Measurements from ENCODE around the gene TMEM72. TPM values are rescaled to one million over a fixed set of nuclear protein-coding genes. Genes with fewer than 3 reads are reported as not detected.

TMEM72 gene
- total RNA-seq, 1 experiment from 2014 or later, result not detected

DNA sequence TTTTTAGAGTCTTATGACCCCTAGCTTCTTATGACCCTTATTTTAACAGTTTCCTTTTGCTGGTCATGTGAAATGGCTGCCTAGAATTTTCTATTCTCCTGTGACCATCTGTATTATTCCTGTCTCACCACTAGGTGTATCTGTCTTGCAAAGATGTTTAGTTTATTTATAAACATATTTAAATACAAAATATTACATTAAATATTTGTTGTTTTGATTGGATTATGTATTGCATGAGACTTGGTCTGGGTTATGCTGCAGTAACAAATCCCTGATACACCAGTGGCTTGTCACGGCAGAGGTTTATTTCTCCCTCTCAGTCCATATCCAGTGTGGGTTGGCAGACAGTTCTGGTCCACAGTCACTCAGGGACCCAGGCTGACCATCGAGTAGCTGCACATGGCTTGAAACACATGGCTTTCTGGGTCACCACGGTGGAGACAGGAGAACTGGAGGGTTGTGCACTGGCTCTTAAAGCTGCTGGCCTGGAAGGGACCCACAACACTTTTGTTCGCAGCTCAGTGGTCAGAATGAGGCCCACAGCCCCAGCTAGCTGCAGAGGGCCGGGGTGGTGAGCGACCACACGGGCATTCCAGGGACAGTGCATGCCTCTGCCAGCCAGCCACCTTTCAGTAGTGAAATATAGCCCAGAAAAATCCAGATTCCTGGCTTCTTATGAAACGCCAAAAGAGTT is 55.8 kb downstream of the TMEM72 start:
- DNase-seq (ENCODE audit: low spot score), result no peak

DNA sequence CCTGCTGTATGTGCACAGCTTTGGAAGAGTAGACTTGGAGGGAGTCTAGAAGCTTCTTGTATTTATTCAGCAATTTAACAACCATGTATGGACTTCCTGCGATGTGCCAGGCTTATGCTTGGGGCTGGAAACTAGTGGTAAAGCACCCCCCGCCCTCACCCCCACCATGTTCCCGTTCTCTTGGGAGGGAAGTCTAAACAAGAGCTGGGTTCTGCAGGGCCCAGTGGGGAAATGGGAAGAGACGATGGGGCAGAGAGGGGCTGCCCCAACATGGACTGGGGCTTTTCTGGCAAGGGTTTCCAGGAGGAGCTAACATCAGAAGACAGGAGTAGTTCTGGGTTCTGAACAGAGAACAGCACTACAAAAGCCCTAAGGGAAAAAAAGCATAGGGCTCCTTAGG is 56.5 kb downstream of the TMEM72 start:
- no peak for DNase-seq (ENCODE audit: low spot score)

GRCh38 chr10:44968091-44968490 is 57.0 kb downstream of the TMEM72 start:
- no peak for DNase-seq (ENCODE audit: low spot score)

DNA sequence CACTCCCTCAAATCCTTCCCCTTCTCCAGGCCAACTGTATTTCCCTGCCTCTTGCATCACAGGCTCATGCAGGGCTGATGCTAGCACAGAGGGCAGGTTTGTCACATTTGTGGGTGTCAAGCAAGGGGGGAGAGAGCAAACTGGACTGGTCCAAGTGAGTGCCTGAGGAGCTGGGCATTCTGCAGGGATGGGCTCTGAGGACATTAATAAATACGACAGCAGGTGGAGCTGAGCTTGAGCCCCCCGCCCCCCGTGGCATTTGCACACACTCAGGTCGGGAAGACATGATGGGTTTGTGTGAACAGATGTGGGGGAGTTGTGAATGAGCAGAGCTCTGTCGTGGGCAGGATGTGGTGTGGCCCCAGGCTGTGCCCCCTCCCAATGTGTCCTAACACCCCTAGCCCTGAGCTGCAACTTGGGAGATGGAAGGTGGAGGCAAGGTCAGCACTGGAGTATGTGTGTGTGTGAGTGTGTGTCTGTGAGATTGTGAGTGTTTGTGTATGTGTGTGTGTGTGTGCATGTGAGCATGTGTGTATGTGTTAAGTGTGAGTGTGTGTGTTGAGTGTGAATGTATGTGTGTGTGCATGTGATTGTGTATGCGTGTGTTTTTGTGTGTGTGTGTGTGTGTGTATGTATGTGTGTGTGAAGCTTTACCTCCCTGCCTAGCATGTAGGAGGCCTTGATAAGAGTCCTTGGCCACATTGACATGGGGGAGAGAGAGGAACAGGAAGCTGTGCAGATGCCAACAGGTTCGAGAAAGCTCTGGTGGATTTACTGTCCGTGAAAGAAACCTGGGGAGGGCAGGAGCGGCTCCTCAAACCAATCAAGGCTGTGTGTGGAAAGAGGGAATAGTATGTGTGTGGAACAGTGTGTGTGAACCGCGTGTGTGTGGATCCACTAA is 57.6 kb downstream of the TMEM72 start:
- no peak for DNase-seq (ENCODE audit: low spot score)

GRCh38 chr10:44969854-44970253 is 58.7 kb downstream of the TMEM72 start:
- no peak for DNase-seq (ENCODE audit: low spot score)

DNA sequence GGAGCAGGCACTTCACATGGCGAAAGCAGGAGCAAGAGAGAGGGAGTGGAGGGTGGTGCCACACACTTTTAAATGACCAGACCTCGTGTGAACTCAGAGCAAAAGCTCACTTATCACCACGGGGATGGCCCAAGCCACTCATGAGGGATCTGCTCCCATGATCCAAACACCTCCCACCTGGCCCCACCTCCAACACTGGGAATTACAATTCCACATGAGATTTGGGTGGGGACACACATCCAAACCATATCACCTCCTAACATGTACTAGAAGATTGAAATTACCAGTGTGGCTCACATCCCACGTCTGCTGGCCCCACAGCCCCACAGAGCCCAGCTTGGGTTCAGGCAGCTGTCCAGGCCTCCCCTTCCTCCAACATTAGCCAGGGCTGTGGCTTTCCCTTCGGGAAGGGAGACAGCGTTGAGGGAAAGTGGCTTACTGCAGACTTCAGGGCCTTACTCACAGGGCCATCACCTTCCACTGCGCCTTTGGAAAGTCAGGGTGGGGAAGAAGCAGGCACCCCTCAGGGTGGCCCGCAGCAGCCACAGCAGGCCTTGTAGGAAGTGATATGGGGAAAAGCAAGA is 59.8 kb downstream of the TMEM72 start:
- no peak for DNase-seq (ENCODE audit: low spot score)

GRCh38 chr10:44971434-44971833 is 60.3 kb downstream of the TMEM72 start:
- no peak for DNase-seq (ENCODE audit: low spot score)

- no peak for DNase-seq (ENCODE audit: low spot score)
These were observed 61.0 kb downstream of the TMEM72 start for GRCh38 chr10:44971935-44972757.

DNA sequence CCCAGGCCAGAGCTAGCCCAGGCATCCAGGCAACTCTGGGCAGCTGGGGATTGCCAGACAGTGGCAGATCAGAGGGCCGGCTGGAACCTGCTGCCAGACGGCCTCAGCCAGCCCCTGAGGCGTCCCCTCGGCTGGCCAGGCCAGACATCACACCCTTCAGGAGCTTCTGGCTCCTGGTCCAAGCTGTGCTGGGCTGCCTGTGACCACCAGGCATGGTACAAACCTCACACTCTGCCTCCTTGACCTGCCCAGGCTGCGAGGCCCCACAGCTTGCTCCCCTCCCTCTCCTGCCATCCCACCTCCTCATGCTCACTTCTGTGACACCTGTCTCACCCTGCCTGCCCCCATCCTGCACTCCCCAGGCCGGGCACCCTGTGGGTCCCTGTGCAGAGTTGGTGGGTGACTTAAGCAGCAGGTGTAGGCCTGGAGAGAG is 61.8 kb downstream of the TMEM72 start:
- no peak for DNase-seq (ENCODE audit: low spot score)

- DNase-seq (ENCODE audit: low spot score), result no peak
These were observed 62.4 kb downstream of the TMEM72 start for GRCh38 chr10:44973323-44974081.

DNA sequence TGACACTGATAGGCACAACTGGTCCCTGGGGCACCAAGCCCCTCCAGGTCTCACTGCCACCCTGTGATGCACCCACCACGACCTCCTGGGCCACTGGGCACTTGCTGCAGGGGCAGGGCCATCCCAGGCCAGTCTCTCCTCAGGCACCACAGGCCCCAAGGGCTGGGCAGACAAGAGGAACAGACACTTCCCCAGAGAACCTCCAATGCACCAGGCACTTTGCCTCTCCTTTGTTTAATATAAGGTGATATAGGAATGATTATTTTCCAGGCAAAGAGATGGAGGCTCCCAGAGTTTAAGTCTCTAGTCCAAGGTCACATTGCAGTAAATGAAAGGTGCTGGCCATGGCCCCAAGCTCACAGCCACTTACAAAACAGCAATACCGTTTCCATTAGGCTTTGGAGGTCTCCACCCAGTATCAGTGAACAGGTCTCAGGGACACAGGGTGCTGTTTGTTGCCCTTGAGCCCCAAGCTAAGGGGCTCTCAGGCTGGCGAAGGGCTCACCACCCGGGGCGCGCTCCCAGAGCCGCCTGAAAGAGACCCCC is 63.0 kb downstream of the TMEM72 start:
- DNase-seq (ENCODE audit: low spot score), result no peak

- DNase-seq (ENCODE audit: low spot score), result peak; percentile 70
These were observed 63.7 kb downstream of the TMEM72 start for GRCh38 chr10:44974628-44975430.

DNA sequence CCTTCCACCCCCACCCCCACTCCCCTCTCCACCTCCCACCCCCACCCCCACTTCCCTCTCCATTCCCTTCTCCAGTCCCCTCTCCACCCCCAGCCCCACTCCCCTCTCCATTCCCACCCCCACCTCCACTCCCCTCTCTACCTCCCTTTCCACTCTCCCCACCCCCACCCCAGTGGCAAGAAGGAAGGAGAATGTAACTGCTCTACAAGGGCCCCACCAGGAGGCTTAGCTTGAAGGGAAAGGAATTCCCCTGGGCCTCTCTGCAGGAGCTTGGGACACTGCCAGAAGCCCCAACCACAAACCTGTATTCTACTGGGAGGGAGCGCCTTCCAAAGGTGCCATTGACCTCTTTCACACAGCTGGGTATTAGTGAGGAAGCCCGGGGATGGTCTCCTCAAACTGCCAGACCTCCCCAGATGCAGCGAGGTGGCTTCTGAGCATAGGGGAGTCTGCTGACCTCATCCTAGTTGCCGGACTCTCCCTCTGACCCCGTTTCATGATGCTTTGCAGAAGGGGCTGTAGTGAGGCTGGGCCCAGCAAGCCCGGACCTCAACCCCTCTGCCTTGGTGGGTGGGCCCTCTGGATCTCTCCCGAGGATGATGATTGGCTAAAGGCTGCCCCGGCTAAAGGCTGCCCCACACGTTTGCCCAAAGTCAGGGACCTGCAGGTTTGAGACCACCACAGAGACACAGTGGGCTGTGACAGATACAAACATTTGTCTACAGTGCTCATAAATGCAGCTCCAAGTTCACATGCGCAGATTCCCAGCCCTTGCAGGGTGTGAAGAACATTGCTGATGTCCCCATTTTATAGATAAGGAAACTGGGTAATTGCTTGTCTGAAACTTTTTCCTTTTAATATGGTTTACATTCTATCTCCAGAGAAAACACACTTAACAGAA is 64.5 kb downstream of the TMEM72 start:
- DNase-seq (ENCODE audit: low spot score), result peak; percentile 59

- DNase-seq (ENCODE audit: low spot score), result no peak
These were observed 65.4 kb downstream of the TMEM72 start for GRCh38 chr10:44976352-44977198.

DNA sequence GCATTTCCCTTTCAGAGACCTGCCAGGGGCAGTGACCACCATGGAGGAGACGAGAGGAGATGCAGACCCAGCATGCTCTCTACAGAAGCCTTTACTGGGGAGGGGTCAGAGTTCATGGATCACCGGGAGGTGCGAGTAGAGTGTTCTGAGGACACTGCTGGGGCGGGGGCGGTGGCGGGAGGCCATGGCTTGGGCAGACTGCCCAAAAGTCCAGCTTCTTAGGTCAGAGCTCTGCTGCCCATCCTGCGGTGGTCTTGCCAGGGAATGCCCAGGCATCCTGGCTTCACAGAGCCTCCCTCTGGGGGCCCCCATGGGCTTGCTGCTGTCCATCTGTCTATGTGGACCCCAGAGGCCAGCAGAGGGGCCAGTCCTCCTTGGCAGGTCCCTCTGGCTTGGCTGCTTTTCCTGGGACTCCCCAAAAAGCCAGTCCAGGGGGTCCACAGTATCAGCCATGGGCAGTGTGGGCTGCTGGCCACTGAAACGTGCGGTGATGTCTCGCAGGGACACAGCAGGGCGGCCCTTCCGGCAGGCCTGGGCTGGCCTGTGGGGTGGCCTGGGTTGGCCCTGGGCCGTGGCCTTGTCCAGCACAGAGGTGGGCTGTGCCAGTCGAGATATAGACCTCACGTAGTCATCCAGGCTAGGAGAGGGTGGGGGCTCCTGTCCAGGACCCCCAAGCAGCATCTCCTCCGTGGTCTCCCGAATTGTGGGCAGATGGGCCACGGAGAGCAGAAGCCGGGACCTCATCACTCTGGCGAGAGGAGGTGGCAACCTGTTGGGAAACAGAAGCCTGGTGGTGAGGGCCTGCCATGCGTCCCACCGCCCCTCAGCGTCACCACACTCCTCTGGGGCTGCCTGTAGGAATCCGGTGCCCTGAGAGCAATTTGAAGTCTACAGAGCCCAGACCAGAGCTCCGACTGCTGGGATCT is 66.4 kb downstream of the TMEM72 start:
- no peak for DNase-seq (ENCODE audit: low spot score)

DNA sequence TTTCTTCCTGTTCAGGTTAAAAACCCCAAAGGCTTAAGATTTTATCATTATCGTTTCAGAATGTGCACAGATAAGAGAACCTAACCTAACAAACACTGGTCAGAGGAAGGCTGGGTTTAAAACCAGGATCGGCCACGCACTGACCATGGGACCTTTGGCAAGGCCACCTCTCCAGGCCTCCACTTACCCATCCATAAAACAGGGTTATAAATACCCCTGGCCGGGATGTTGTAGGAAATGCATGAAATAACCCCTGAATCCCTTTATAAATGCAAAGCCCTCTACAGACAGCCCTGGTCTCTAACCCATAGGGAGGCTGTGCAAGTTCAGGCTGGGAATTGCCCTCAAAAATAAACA is 67.1 kb downstream of the TMEM72 start:
- DNase-seq (ENCODE audit: low spot score), result no peak
